Osteoblast (primary cell): ENCODE results near the gene MLIP. TPM values are rescaled to one million over a fixed set of nuclear protein-coding genes. Genes with fewer than 3 reads are reported as not detected.

Experiments
- DNase-seq: peaks from one replicate; pipeline ENCODE4 v3.0.0; 2011; ENCODE audit warnings: low spot score, mixed read lengths; ENCODE audit not compliant: insufficient read length; ENCODE audit errors: missing footprints
- H2AFZ ChIP-seq: 2 replicates; pipeline ENCODE4 v1.6.0; 2011; ENCODE audit warnings: mild to moderate bottlenecking, low read length
- H3K27ac ChIP-seq: 2 replicates; pipeline ENCODE4 v1.5.1; 2011; ENCODE audit warnings: mild to moderate bottlenecking, low read depth, low read length, moderate library complexity
- H3K27me3 ChIP-seq: 2 replicates; pipeline ENCODE4 v1.6.0; 2012; ENCODE audit warnings: mild to moderate bottlenecking, control low read depth, inconsistent platforms, low read length, moderate library complexity; ENCODE audit not compliant: insufficient read depth
- H3K36me3 ChIP-seq: 2 replicates; pipeline ENCODE4 v1.5.1; 2011; ENCODE audit warnings: mild to moderate bottlenecking, low read length, control low read depth, moderate library complexity; ENCODE audit not compliant: insufficient read depth
- H3K4me1 ChIP-seq: 2 replicates; pipeline ENCODE4 v1.5.1; 2011; ENCODE audit warnings: mild to moderate bottlenecking, low read length, control low read depth, moderate library complexity; ENCODE audit not compliant: insufficient read depth
- H3K4me2 ChIP-seq: 2 replicates; pipeline ENCODE4 v1.6.0; 2011; ENCODE audit warnings: mild to moderate bottlenecking, low read length; ENCODE audit not compliant: insufficient read depth
- H3K4me3 ChIP-seq: fragments of 200-600 bp; sonication (generic); 3 replicates; pipeline ENCODE4 v1.5.1; 2012; ENCODE audit warnings: mild to moderate bottlenecking, low read length, inconsistent platforms; ENCODE audit not compliant: insufficient read depth
- H3K79me2 ChIP-seq: 2 replicates; pipeline ENCODE4 v1.6.0; 2012; ENCODE audit warnings: mild to moderate bottlenecking, low read length, control low read depth, inconsistent platforms; ENCODE audit not compliant: insufficient read depth
- H3K9me3 ChIP-seq: 2 replicates; pipeline ENCODE4 v1.5.1; 2011; ENCODE audit warnings: low read depth, low read length, control low read depth
- H4K20me1 ChIP-seq: 2 replicates; pipeline ENCODE4 v1.6.0; 2012; ENCODE audit warnings: mild to moderate bottlenecking, low read length, control low read depth; ENCODE audit not compliant: insufficient read depth
- total RNA-seq: library from RNA; depleted of rRNA; stranded (reverse); fragments of >200 nt; gene quantifications from 2 replicates; pipeline ENCODE4 v1.2.3, GENCODE V29; 2012
- TF ChIP-seq, protein P1 (sequence below): IDR thresholded peaks from 2 replicates; pipeline ENCODE4 v1.5.1; 2011; ENCODE audit warnings: mild to moderate bottlenecking, low read depth, low read length, moderate library complexity; ENCODE audit errors: extremely low read depth

Gene MLIP
- total RNA-seq, 1 donor = 0.36 TPM

GRCh38 chr6:54133186-54133585 lies 21.9 kb downstream of the MLIP start:
- H3K36me3 ChIP-seq = no peaks in the 10 kb centered on the region
- no peak overlapping the region for H3K27ac ChIP-seq
- no peaks in the 10 kb centered on the region for H3K27me3 ChIP-seq
- H3K4me1 ChIP-seq = peaks cover 3% of the 10 kb centered on the region
- TF ChIP-seq, protein P1, sequence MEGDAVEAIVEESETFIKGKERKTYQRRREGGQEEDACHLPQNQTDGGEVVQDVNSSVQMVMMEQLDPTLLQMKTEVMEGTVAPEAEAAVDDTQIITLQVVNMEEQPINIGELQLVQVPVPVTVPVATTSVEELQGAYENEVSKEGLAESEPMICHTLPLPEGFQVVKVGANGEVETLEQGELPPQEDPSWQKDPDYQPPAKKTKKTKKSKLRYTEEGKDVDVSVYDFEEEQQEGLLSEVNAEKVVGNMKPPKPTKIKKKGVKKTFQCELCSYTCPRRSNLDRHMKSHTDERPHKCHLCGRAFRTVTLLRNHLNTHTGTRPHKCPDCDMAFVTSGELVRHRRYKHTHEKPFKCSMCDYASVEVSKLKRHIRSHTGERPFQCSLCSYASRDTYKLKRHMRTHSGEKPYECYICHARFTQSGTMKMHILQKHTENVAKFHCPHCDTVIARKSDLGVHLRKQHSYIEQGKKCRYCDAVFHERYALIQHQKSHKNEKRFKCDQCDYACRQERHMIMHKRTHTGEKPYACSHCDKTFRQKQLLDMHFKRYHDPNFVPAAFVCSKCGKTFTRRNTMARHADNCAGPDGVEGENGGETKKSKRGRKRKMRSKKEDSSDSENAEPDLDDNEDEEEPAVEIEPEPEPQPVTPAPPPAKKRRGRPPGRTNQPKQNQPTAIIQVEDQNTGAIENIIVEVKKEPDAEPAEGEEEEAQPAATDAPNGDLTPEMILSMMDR = no peak
- no peak overlapping the region for H3K4me3 ChIP-seq
- no peak overlapping the region for H2AFZ ChIP-seq
- H4K20me1 ChIP-seq = no peaks in the 10 kb centered on the region
- H3K4me2 ChIP-seq = no peak overlapping the region
- H3K9me3 ChIP-seq = no peaks in the 10 kb centered on the region
- no peak for DNase-seq
- no peaks in the 10 kb centered on the region for H3K79me2 ChIP-seq

DNA sequence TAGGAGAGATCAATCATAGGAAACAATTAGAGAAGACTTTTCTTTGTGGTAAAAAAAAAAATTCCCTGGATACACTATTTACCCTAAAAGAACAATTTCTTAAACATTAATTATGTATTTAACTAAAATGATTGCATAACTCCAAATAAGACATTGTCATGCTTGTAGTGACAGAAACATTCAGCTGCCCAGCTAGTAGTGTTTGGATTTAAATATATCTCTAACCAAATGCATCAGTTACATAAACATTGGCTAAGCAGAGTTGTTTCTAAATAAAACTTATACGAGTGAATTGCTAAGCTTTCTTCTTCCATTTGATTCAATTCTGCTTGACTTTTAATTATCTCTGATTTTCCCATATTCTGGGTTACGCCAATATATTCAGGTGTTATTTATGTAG lies 23.7 kb downstream of the MLIP start:
- H3K4me3 ChIP-seq = no peak overlapping the region
- H3K27me3 ChIP-seq = no peaks in the 10 kb centered on the region
- TF ChIP-seq, protein P1 = no peak
- H3K4me1 ChIP-seq = peaks cover 3% of the 10 kb centered on the region
- no peak overlapping the region for H3K27ac ChIP-seq
- H4K20me1 ChIP-seq = no peaks in the 10 kb centered on the region
- no peaks in the 10 kb centered on the region for H3K79me2 ChIP-seq
- no peak for DNase-seq
- no peak overlapping the region for H2AFZ ChIP-seq
- no peak overlapping the region for H3K4me2 ChIP-seq
- no peaks in the 10 kb centered on the region for H3K36me3 ChIP-seq
- H3K9me3 ChIP-seq = no peaks in the 10 kb centered on the region

- Histone ChIP-seq H3K4me3 (peak overlapping the region; percentile 34), H3K79me2 (no peaks in the 10 kb centered on the region), H4K20me1 (no peaks in the 10 kb centered on the region), H3K9me3 (no peaks in the 10 kb centered on the region), H3K36me3 (no peaks in the 10 kb centered on the region), H3K27ac (no peak overlapping the region), H3K27me3 (no peaks in the 10 kb centered on the region), H3K4me2 (peak overlapping the region; percentile 55), H2AFZ (peak overlapping the region; percentile 21), H3K4me1 (peaks cover 3% of the 10 kb centered on the region)
- TF ChIP-seq, protein P1 = no peak
- no peak for DNase-seq
Observed at GRCh38 chr6:54135665-54136369, 24.6 kb downstream of the MLIP start.

GRCh38 chr6:54138795-54139194 lies 27.6 kb downstream of the MLIP start:
- H3K9me3 ChIP-seq = no peaks in the 10 kb centered on the region
- H2AFZ ChIP-seq = no peak overlapping the region
- DNase-seq = no peak
- no peak overlapping the region for H3K4me2 ChIP-seq
- peaks cover 3% of the 10 kb centered on the region for H3K4me1 ChIP-seq
- TF ChIP-seq, protein P1 = no peak
- H4K20me1 ChIP-seq = no peaks in the 10 kb centered on the region
- H3K36me3 ChIP-seq = no peaks in the 10 kb centered on the region
- no peak overlapping the region for H3K4me3 ChIP-seq
- no peaks in the 10 kb centered on the region for H3K27me3 ChIP-seq
- H3K79me2 ChIP-seq = no peaks in the 10 kb centered on the region
- no peak overlapping the region for H3K27ac ChIP-seq
